Smooth muscle cell (in vitro differentiated cells): ENCODE data around the gene SYT9. TPM values are rescaled to one million over a fixed set of nuclear protein-coding genes. Genes with fewer than 3 reads are reported as not detected.
A peak's percentile ranks its signal among the peaks of the same experiment; 100 is the strongest.

Experiments used
- DNase-seq: peaks from one replicate; lab custom pipeline; 2025; ENCODE audit not compliant: unreplicated experiment; lab: John Stamatoyannopoulos, UW
- H2AFZ ChIP-seq: fragments of 200-600 bp; sonication (generic); 2 replicates; pipeline ENCODE4 v1.6.0; 2016; ENCODE audit warnings: antibody characterized with exemption, low read depth, mild to moderate bottlenecking
- H3F3A ChIP-seq: fragments of 200-600 bp; sonication (generic); 2 replicates; pipeline ENCODE4 v1.6.0; 2017; ENCODE audit warnings: antibody characterized with exemption, low read depth
- H3K27ac ChIP-seq: fragments of 200-600 bp; sonication (generic); 2 replicates; pipeline ENCODE4 v1.5.1; 2016; ENCODE audit warnings: low read depth, mild to moderate bottlenecking
- H3K27me3 ChIP-seq: fragments of 200-600 bp; sonication (generic); 2 replicates; pipeline ENCODE4 v1.6.1; 2016; ENCODE audit warnings: low read depth, mild to moderate bottlenecking
- H3K36me3 ChIP-seq: fragments of 200-600 bp; sonication (generic); 2 replicates; pipeline ENCODE4 v1.5.1; 2016; ENCODE audit warnings: low read depth
- H3K4me1 ChIP-seq: fragments of 200-600 bp; sonication (generic); 2 replicates; pipeline ENCODE4 v1.5.1; 2016; ENCODE audit warnings: low read depth
- H3K4me2 ChIP-seq: fragments of 200-600 bp; sonication (generic); 2 replicates; pipeline ENCODE4 v1.6.0; 2016; ENCODE audit warnings: mild to moderate bottlenecking
- H3K4me3 ChIP-seq: fragments of 200-600 bp; sonication (generic); 2 replicates; pipeline ENCODE4 v1.5.1; 2016; ENCODE audit warnings: mild to moderate bottlenecking
- H3K79me2 ChIP-seq: fragments of 200-600 bp; sonication (generic); 2 replicates; pipeline ENCODE4 v1.6.0; 2016; ENCODE audit warnings: low read depth, mild to moderate bottlenecking
- H3K9ac ChIP-seq: fragments of 200-600 bp; sonication (generic); 2 replicates; pipeline ENCODE4 v1.6.0; 2016; ENCODE audit warnings: low read depth
- H3K9me3 ChIP-seq: fragments of 200-600 bp; sonication (generic); replicated peaks from 2 replicates; pipeline ENCODE4 v1.5.1; 2016; ENCODE audit warnings: low read depth
- H4K20me1 ChIP-seq: fragments of 200-600 bp; sonication (generic); 2 replicates; pipeline ENCODE4 v1.6.0; 2016; ENCODE audit warnings: low read depth
- WGBS: methylation state at CpG from one replicate; pipeline ENCODE4 v1.1.7; 2016; ENCODE audit warnings: low lambda C conversion rate; 5-methylcytosine and 5-hydroxymethylcytosine counted together
- polyA plus RNA-seq: library from polyadenylated mRNA; unstranded; fragments of >200 nt; fragmentation: Nextera tagmentation; extraction: Ambion mirVana; gene quantifications from 2 replicates; pipeline ENCODE4 v1.2.1, GENCODE V29; 2016
- total RNA-seq: library from RNA; depleted of rRNA; stranded (reverse); fragments of >200 nt; gene quantifications from 2 replicates; pipeline ENCODE4 v1.2.3, GENCODE V29; 2014
- TF ChIP-seq, protein P1 (sequence below): fragments of 200-600 bp; sonication (generic); IDR thresholded peaks from 2 replicates; pipeline ENCODE4 v1.5.1; 2017; ENCODE audit warnings: borderline replicate concordance, mild to moderate bottlenecking, antibody characterized with exemption; ENCODE audit not compliant: insufficient read depth, poor library complexity, severe bottlenecking

The SYT9 gene
- total and polyA plus RNA-seq, 2 experiments from 2014 or later = 0.06 TPM; not detected in 1

DNA sequence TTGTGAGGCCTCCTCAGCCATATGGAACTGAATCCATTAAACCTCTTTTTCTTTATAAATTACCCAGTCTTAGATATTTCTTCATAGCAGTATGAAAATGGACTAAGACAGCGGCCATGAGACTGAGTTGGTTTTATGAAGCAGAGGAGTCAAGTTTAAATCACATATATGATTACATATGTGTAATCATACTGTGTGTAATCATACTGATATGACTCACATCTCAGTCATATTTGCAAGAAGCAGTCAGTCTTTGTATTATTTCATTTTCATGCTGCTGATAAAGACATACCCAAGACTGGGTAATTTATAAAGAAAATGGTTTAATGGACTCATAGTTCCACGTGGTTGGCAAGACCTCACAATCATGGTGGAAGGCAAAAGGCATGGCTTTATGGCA, 89.8 kb downstream of the SYT9 start:
- H2AFZ ChIP-seq = no peak overlapping the region
- DNase-seq = no peak
- H3K36me3 ChIP-seq = no peaks in the 10 kb centered on the region
- no peaks in the 10 kb centered on the region for H3K79me2 ChIP-seq
- TF ChIP-seq, protein P1, sequence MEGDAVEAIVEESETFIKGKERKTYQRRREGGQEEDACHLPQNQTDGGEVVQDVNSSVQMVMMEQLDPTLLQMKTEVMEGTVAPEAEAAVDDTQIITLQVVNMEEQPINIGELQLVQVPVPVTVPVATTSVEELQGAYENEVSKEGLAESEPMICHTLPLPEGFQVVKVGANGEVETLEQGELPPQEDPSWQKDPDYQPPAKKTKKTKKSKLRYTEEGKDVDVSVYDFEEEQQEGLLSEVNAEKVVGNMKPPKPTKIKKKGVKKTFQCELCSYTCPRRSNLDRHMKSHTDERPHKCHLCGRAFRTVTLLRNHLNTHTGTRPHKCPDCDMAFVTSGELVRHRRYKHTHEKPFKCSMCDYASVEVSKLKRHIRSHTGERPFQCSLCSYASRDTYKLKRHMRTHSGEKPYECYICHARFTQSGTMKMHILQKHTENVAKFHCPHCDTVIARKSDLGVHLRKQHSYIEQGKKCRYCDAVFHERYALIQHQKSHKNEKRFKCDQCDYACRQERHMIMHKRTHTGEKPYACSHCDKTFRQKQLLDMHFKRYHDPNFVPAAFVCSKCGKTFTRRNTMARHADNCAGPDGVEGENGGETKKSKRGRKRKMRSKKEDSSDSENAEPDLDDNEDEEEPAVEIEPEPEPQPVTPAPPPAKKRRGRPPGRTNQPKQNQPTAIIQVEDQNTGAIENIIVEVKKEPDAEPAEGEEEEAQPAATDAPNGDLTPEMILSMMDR = no peak
- H3K9me3 ChIP-seq = no peaks in the 10 kb centered on the region
- no peaks in the 10 kb centered on the region for H3K4me1 ChIP-seq
- H3K27ac ChIP-seq = no peak overlapping the region
- H3K9ac ChIP-seq = no peak overlapping the region
- no peak overlapping the region for H3K4me3 ChIP-seq
- no peaks in the 10 kb centered on the region for H3F3A ChIP-seq
- H3K4me2 ChIP-seq = no peak overlapping the region
- 82% methylated on average over 2 of the region's 2 CpGs for WGBS
- no peaks in the 10 kb centered on the region for H3K27me3 ChIP-seq
- H4K20me1 ChIP-seq = no peaks in the 10 kb centered on the region

DNA sequence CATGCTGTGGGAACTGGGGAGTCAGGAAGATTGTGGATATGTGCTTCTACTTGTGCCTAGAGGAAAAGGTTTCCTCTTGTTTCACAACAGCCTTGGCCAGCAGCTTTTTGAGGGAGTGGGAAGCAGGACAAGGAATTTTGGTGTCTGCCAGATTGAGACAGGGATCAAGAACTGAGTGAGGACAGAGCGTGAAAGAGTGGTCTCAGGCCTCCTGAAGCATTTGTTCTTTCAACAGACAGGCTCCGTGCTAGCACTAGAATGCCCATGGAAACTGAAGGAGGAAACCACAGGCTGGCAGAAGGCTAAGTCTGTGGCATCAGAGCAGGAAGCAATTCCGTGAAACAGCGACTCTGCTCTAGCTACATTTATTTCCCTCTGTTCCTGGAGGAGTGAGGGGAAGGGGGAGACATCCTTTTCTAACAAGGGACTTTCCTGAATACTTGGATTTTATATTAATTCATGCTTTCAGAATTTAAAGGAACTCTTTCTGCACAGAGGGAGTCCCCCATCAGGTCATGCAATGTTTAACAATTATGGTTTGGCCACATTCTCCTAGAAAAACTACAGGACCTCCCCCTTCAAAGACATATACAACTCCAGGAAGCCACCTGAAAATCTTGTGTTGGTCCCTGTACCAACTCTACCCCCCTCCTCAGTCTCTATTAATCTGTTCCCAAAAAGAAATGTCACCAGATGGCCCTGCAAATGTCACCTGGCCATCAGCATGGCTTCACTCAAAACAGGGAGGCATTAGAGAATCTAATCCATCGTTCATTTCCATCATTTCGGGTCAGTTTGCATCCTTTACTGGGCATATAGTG, 96.1 kb downstream of the SYT9 start:
- Histone ChIP-seq H3K9me3 (no peaks in the 10 kb centered on the region), H3F3A (peaks cover 11% of the 10 kb centered on the region), H3K4me3 (no peak overlapping the region), H2AFZ (no peak overlapping the region), H3K27me3 (no peaks in the 10 kb centered on the region), H4K20me1 (no peaks in the 10 kb centered on the region), H3K36me3 (no peaks in the 10 kb centered on the region), H3K4me2 (peak overlapping the region; percentile 75), H3K4me1 (peaks cover 6% of the 10 kb centered on the region), H3K27ac (peak overlapping the region; percentile 61), H3K9ac (no peak overlapping the region), H3K79me2 (no peaks in the 10 kb centered on the region)
- WGBS = 41% methylated on average over 6 of the region's 6 CpGs
- TF ChIP-seq, protein P1 = no peak
- no peak for DNase-seq

DNA sequence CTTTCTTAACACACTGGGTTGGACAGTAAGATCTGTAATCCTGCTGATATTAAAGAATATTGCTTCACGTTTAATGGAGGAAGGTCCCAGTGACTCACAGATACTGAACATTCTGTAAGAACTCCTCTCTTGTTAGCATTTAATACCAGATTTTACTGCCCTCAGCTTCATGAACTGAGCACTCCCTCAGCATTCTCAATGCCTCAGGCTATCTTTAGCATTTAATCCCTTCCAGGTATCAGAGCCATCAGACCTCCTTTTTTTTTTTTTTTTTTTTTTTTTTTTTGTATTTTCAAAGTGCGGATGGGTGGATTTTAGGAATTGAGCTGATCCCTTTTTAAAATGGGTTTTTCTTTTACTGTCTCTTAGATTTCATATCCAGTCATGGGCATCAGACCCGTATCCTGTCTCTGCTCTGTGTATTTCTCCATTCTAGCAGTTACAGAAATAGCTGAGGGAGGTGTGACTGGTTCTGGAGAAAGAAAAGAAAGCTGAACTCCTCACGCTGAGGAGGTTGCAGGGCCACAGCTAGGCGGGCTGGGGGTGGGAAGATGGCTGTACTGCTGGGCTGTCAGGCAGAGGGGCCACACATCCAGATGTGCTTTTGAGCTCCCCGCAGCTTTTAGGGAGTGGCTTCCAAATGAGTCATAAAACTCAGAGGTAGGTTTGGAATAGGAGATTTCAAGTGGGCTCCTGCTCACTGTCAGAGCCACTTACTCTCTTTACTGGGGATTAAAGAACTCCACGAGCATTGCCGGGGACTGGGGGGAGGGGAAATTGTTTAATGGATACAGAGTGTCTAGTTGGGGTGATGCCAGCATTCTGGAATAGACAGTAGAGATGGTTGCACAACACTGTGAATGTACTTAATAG, 97.0 kb downstream of the SYT9 start:
- H3K9me3 ChIP-seq = no peaks in the 10 kb centered on the region
- peaks cover 11% of the 10 kb centered on the region for H3F3A ChIP-seq
- H3K27ac ChIP-seq = peak overlapping the region; percentile 61
- no peaks in the 10 kb centered on the region for H3K36me3 ChIP-seq
- H3K4me3 ChIP-seq = no peak overlapping the region
- 18% methylated on average over 8 of the region's 8 CpGs for WGBS
- H3K4me2 ChIP-seq = peak overlapping the region; percentile 75
- no peak overlapping the region for H2AFZ ChIP-seq
- H3K4me1 ChIP-seq = peaks cover 6% of the 10 kb centered on the region
- DNase-seq = peak; percentile 25
- TF ChIP-seq, protein P1 = no peak
- no peaks in the 10 kb centered on the region for H3K27me3 ChIP-seq
- H3K79me2 ChIP-seq = no peaks in the 10 kb centered on the region
- no peaks in the 10 kb centered on the region for H4K20me1 ChIP-seq
- H3K9ac ChIP-seq = no peak overlapping the region
